Right cardiac atrium (tissue), 5 donors: ENCODE data around the gene FAM199X. TPM values are rescaled to one million over a fixed set of nuclear protein-coding genes. Genes with fewer than 3 reads are reported as not detected.
"Not testable (repeated sequence)": the region's sequence is repeated elsewhere in the genome, so short reads cannot be mapped to it uniquely, and the experiment has no call there.

ENCODE experiments used
- ATAC-seq, 2 donors: fragments of 200-7000 bp; cut with Tn5 transposase; one replicate each; pipeline versions ENCODE4 v1.8.0 to v1.9.1; 2020; ENCODE audit warnings: moderate library complexity in 2 of 2, mild to moderate bottlenecking in 1 of 2
- DNase-seq, 3 donors: peaks; one replicate each; pipeline ENCODE4 v3.0.0-alpha.2; 2020
- H3K27ac ChIP-seq: one replicate; pipeline ENCODE4 v1.5.1; 2013; ENCODE audit warnings: mild to moderate bottlenecking, low read length, control low read depth, moderate library complexity
- H3K27me3 ChIP-seq: one replicate; pipeline ENCODE4 v1.6.1; 2013; ENCODE audit not compliant: control insufficient read depth, insufficient read depth
- H3K4me1 ChIP-seq: one replicate; pipeline ENCODE4 v1.6.1; 2013; ENCODE audit warnings: low read length; ENCODE audit not compliant: control insufficient read depth, insufficient read depth
- H3K4me3 ChIP-seq: one replicate; pipeline ENCODE4 v1.5.1; 2013; ENCODE audit warnings: low read length, control low read depth
- H3K9me3 ChIP-seq: one replicate; pipeline ENCODE4 v1.6.1; 2013; ENCODE audit warnings: low read length; ENCODE audit not compliant: control insufficient read depth
- WGBS: extraction: QIAGEN DNeasy Blood & Tissue Kit; methylation state at CpG from one replicate; pipeline ENCODE4 v1.1.7; 2013; 5-methylcytosine and 5-hydroxymethylcytosine counted together
- intact Hi-C, 4 donors: fragments of 100-400 bp; cut with DNase I; formaldehyde crosslinking; loops; one replicate each; pipeline versions ENCODE4 v1.11.0 to v1.14.0; 2022 to 2023
- polyA plus RNA-seq: library from polyadenylated mRNA; stranded (reverse); fragments of 200-250 nt; gene quantifications from one replicate; pipeline ENCODE4 v1.2.3, GENCODE V29; 2013
- total RNA-seq, 4 donors: library from RNA; stranded (reverse); fragmentation: NEBNext Ultra II Directional; extraction: Animal tissue kit (Norgen Biotek cat#: 25700); gene quantifications; one replicate each; pipeline ENCODE4 v1.2.1, GENCODE V29; 2021
- donor health status: healthy with polysubstance abuse.
- donor health status: DM: no; HTN: yes; CAD: no.
- donor health status: DM: no; HTN: no; CAD: no.
- donor health status: DM: no; HTN: yes; CAD: no; lungs with severe emphysema.
- donor health status: DM: yes; HTN: yes; CAD: no.

The FAM199X gene
- total and polyA plus RNA-seq, 5 donors, result 6.8 to 14.6 (median 12.2) TPM

GRCh38 chrX:104193485-104193884 is 27.2 kb downstream of the FAM199X start:
- no peak for ATAC-seq
- H3K27me3 ChIP-seq, result no peaks in the 10 kb centered on the region
- intact Hi-C loops, result loop anchor here in 1 of 4 donors (10.0 kb wide), 1 partner anchor 81 kb away; no protein-coding TSS in a partner anchor

DNA sequence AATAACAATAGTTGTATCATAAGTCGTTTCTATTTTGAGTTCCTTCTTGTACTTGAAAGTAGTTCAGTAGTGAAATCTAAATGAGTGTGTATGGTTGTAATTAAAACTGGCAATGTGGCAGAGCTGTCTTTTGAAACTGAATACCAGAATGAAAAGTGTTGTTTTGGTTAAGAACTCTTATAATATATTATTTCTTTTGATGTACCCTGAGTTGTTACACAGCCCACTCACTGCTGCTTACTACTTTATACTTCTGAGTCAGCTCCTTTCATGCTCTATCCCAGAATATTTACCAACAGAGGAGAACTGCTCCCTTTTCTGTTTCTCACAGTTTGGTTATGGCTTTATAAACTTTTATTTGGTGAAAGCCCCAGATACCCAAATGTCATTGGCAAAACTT is 28.8 kb downstream of the FAM199X start:
- DNase-seq (no peak), ATAC-seq (no peak)
- 27% methylated on average over 1 of the region's 1 CpG for WGBS
- Histone ChIP-seq H3K4me1 (no peaks in the 10 kb centered on the region), H3K27me3 (no peaks in the 10 kb centered on the region), H3K4me3 (no peak overlapping the region), H3K27ac (no peak overlapping the region), H3K9me3 (no peaks in the 10 kb centered on the region)
- intact Hi-C loops, result loop anchor here in 1 of 4 donors (10.0 kb wide), 1 partner anchor 80 kb away; no protein-coding TSS in a partner anchor

More at GRCh38 chrX:104193485-104193884, 27.2 kb downstream of the FAM199X start:
- 73% methylated on average over 2 of the region's 2 CpGs for WGBS
- no peaks in the 10 kb centered on the region for H3K9me3 ChIP-seq
- DNase-seq, result no peak
- H3K27ac ChIP-seq, result no peak overlapping the region
- no peaks in the 10 kb centered on the region for H3K4me1 ChIP-seq
- no peak overlapping the region for H3K4me3 ChIP-seq

DNA sequence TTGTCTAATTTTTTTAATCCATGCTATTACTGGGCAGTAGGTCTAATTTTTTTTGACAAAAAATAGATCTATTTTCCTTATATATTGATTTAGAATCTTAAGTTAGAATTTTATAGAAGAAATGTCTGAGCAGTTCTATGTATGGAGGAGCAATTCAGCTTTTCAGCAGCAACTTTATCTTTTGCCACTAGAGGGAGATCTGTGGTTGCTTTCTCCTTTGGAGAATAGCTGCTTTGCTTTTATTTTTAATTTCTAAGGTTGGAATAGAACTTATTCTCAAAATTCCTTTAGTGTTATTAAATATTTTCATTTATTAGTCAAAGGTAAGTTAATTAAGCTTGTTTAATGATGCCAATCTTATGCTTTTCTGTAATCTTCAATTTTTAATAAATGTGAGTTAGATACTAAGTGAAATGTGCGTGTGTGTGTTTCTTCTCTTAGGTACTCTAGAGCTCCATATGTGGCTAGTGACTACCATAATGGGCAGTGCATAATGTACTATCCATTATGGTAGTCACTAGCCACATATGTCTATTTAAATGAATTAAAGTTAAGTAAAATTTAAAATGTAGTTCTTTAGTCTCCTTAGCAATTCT is 29.3 kb downstream of the FAM199X start:
- H3K27ac ChIP-seq, result no peak overlapping the region
- H3K4me3 ChIP-seq, result no peak overlapping the region
- intact Hi-C loops, result loop anchor here in 1 of 4 donors (10.0 kb wide), 1 partner anchor 79 kb away; no protein-coding TSS in a partner anchor
- 97% methylated on average over 1 of the region's 1 CpG for WGBS
- no peaks in the 10 kb centered on the region for H3K27me3 ChIP-seq
- ATAC-seq, result no peak
- no peaks in the 10 kb centered on the region for H3K9me3 ChIP-seq
- no peak for DNase-seq
- H3K4me1 ChIP-seq, result no peaks in the 10 kb centered on the region

DNA sequence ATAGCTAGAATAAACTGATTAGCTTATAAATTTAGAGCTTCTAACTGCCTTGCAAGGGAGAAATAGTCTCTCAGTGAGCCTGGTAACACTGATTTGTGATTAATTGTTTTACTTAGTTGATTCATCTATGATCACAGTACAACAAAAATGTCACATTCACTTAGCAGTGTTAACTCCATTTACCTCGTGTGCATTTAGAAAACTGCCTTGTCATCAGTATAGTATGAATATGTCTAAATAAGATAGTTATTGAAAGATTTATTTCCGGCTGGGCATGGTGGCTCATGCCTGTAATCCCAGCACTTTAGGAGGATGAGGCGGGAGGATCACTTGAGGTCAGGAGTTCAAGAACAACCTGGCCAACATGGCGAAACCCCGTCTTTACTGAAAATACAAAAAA is 39.3 kb downstream of the FAM199X start:
- Histone ChIP-seq H3K9me3 (no peaks in the 10 kb centered on the region), H3K27ac (no peak overlapping the region), H3K27me3 (no peaks in the 10 kb centered on the region), H3K4me1 (no peaks in the 10 kb centered on the region), H3K4me3 (no peak overlapping the region)
- intact Hi-C loops, result no loop called here
- DNase-seq (no peak), ATAC-seq (no peak)
- 90% methylated on average over 5 of the region's 5 CpGs for WGBS

GRCh38 chrX:104211187-104211586 is 44.9 kb downstream of the FAM199X start:
- Histone ChIP-seq H3K9me3 (no peaks in the 10 kb centered on the region), H3K4me3 (no peak overlapping the region), H3K27ac (no peak overlapping the region), H3K27me3 (no peaks in the 10 kb centered on the region), H3K4me1 (no peaks in the 10 kb centered on the region)
- DNase-seq (no peak), ATAC-seq (no peak)
- intact Hi-C loops, result no loop called here
- WGBS, result 80% methylated on average over 5 of the region's 5 CpGs

DNA sequence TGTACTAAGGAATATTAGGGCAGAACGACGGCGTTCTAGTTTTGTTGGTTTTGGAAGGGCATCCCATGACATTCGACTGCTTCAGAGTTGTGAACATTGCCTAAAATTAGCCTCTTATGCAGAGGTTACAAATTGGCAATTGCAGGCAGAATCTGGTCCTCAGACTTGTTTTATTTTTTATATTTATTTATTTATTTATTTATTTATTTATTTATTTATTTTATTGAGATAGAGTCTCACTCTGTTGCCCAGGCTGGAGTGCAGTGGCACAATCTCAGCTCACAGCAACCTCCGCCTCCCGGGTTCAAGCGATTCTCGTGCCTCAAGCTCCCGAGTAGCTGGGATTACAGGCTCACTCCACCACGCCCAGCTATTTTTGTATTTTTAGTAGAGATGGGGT is 63.8 kb downstream of the FAM199X start:
- intact Hi-C loops, DNase-seq, ATAC-seq, H3K9me3 ChIP-seq, H3K4me1 ChIP-seq, H3K27ac ChIP-seq, H3K27me3 ChIP-seq, H3K4me3 ChIP-seq: not testable (repeated sequence)
- WGBS, result 93% methylated on average over 10 of the region's 10 CpGs

Other genes with a start within 250 kb of the FAM199X start
- gene TMSB15B, start 203.8 kb upstream of the FAM199X start, total RNA-seq, result 1 to 10 TPM in 3 of 4 donors, under 1 TPM in 1; 0.74 to 2.1 (median 1.6) TPM
- 2.8 TPM for gene TMSB15B, start 203.8 kb upstream of the FAM199X start, polyA plus RNA-seq
- not detected for gene H2BW1, start 152.7 kb upstream of the FAM199X start, total RNA-seq
- not detected for gene H2BW1, start 152.7 kb upstream of the FAM199X start, polyA plus RNA-seq
- not detected for gene H2BW2, start 126.5 kb upstream of the FAM199X start, total RNA-seq
- gene H2BW2, start 126.5 kb upstream of the FAM199X start, polyA plus RNA-seq, result not detected
- gene TMSB15C, start 90.2 kb upstream of the FAM199X start, total RNA-seq, result 1 to 10 TPM in 2 of 4 donors, under 1 TPM in 2; 0.40 to 1.4 (median 0.99) TPM
- gene TMSB15C, start 90.2 kb upstream of the FAM199X start, polyA plus RNA-seq, result 0.52 TPM
- 1 to 10 TPM in 2 of 4 donors, under 1 TPM in 2; 0.49 to 1.6 (median 0.98) TPM for gene ZCCHC18, start 53.9 kb upstream of the FAM199X start, total RNA-seq
- gene ZCCHC18, start 53.9 kb upstream of the FAM199X start, polyA plus RNA-seq, result 0.70 TPM
- gene SLC25A53, start 9.4 kb upstream of the FAM199X start, total RNA-seq, result 10 to 100 TPM; 10.2 to 14.7 (median 12.8) TPM
- gene SLC25A53, start 9.4 kb upstream of the FAM199X start, polyA plus RNA-seq, result 7.8 TPM
- gene ESX1, start 88.5 kb downstream of the FAM199X start, total RNA-seq, result not detected
- not detected for gene ESX1, start 88.5 kb downstream of the FAM199X start, polyA plus RNA-seq